Peyer's patch (tissue), 4 donors: ENCODE data around the gene FNDC11.

Experiments used
- CTCF ChIP-seq, 6 experiments: fragments of 450-650 bp in 4 of 6; fragments of 200-600 bp in 2 of 6; sonication (generic) in 1 of 6; IDR thresholded peaks; one replicate each; pipeline ENCODE4 v1.5.1; 2017 to 2019; ENCODE audit warnings: antibody characterized with exemption in 6 of 6, mild to moderate bottlenecking in 3 of 6, moderate library complexity in 1 of 6
- POLR2A ChIP-seq, 2 donors: fragments of 450-650 bp; IDR thresholded peaks; one replicate each; pipeline ENCODE4 v1.5.1; 2017; ENCODE audit warnings: antibody characterized with exemption in 2 of 2, mild to moderate bottlenecking in 2 of 2, moderate library complexity in 2 of 2

GRCh38 chr20:63562461-63563224, 8.7 kb downstream of the FNDC11 start:
- no peak for TF ChIP-seq POLR2A (IDR thresholded peaks at IDR 0.05)
- no peak for TF ChIP-seq CTCF (IDR thresholded peaks at IDR 0.05)
